Esophagus (tissue), 2 donors: ENCODE measurements around the gene TMCC1. TPM values are rescaled to one million over a fixed set of nuclear protein-coding genes. Genes with fewer than 3 reads are reported as not detected.
A peak's percentile ranks its signal among the peaks of the same experiment; 100 is the strongest.

ENCODE experiments used
- H3K27ac ChIP-seq, 2 donors: one replicate each; pipeline ENCODE4 v1.5.1; 2013; ENCODE audit warnings: low read depth in 2 of 2, mild to moderate bottlenecking in 2 of 2, inconsistent platforms in 1 of 2, low read length in 1 of 2, moderate library complexity in 1 of 2
- H3K27me3 ChIP-seq, 2 donors: one replicate each; pipeline ENCODE4 v1.6.1; 2013; ENCODE audit warnings: low read length in 2 of 2, control low read depth in 1 of 2, mild to moderate bottlenecking in 1 of 2; ENCODE audit not compliant: insufficient read depth in 2 of 2, control insufficient read depth in 1 of 2
- H3K36me3 ChIP-seq, 2 donors: one replicate each; pipeline ENCODE4 v1.6.1; 2013; ENCODE audit warnings: low read length in 1 of 2; ENCODE audit not compliant: control insufficient read depth in 2 of 2, insufficient read depth in 2 of 2
- H3K4me1 ChIP-seq, 2 donors: one replicate each; pipeline ENCODE4 v1.6.1; 2013; ENCODE audit warnings: low read length in 1 of 2; ENCODE audit not compliant: control insufficient read depth in 2 of 2, insufficient read depth in 2 of 2
- H3K4me3 ChIP-seq, 2 donors: one replicate each; pipeline ENCODE4 v1.5.1; 2013; ENCODE audit warnings: low read length in 2 of 2, mild to moderate bottlenecking in 2 of 2, low read depth in 1 of 2, moderate library complexity in 1 of 2
- H3K9me3 ChIP-seq, 2 donors: one replicate each; pipeline ENCODE4 v1.6.1; 2013; ENCODE audit warnings: mild to moderate bottlenecking in 2 of 2, low read depth in 1 of 2, low read length in 1 of 2, moderate library complexity in 1 of 2; ENCODE audit not compliant: control insufficient read depth in 2 of 2, insufficient read depth in 1 of 2
- WGBS, 2 donors: extraction: QIAGEN DNeasy Blood & Tissue Kit; methylation state at CpG; one replicate each; pipeline ENCODE4 v1.1.7; 2013; 5-methylcytosine and 5-hydroxymethylcytosine counted together
- polyA plus RNA-seq, 2 donors: library from polyadenylated mRNA; stranded (reverse); fragments of 200-250 nt; gene quantifications; one replicate each; pipeline ENCODE4 v1.2.3, GENCODE V29; 2013
- donor health status: healthy with polysubstance abuse.
- donor health status: Bipolar disorder and iron deficiency.

The TMCC1 gene
- polyA plus RNA-seq, 2 donors = 8.4 to 9.5 TPM

GRCh38 chr3:129610276-129610675 is 283.2 kb downstream of the TMCC1 start:
- 51 to 57% methylated on average over 10 of the region's 10 CpGs for WGBS, 2 donors
- H3K36me3 ChIP-seq = no peaks in the 10 kb centered on the region
- no peak overlapping the region for H3K4me3 ChIP-seq
- H3K27me3 ChIP-seq = peaks cover 0 to 2% of the 10 kb centered on the region in 2 donors
- no peaks in the 10 kb centered on the region for H3K9me3 ChIP-seq
- H3K27ac ChIP-seq = peak overlapping the region in 1 of 2 donors; percentile 11
- H3K4me1 ChIP-seq = peaks cover 2 to 9% of the 10 kb centered on the region in 2 donors

GRCh38 chr3:129609591-129610182 is 283.8 kb downstream of the TMCC1 start:
- Histone ChIP-seq H3K36me3 (no peaks in the 10 kb centered on the region), H3K9me3 (no peaks in the 10 kb centered on the region), H3K4me1 (peaks cover 2 to 12% of the 10 kb centered on the region in 2 donors), H3K4me3 (no peak overlapping the region), H3K27ac (no peak overlapping the region), H3K27me3 (peaks cover 0 to 2% of the 10 kb centered on the region in 2 donors)
- WGBS, 2 donors = 24 to 28% methylated on average over 3 of the region's 3 CpGs

- Histone ChIP-seq H3K27ac (no peak overlapping the region), H3K36me3 (no peaks in the 10 kb centered on the region)
- WGBS, 2 donors = 76 to 82% methylated on average over 4 of the region's 4 CpGs
Observed at GRCh38 chr3:129608936-129609590, 284.4 kb downstream of the TMCC1 start.

DNA sequence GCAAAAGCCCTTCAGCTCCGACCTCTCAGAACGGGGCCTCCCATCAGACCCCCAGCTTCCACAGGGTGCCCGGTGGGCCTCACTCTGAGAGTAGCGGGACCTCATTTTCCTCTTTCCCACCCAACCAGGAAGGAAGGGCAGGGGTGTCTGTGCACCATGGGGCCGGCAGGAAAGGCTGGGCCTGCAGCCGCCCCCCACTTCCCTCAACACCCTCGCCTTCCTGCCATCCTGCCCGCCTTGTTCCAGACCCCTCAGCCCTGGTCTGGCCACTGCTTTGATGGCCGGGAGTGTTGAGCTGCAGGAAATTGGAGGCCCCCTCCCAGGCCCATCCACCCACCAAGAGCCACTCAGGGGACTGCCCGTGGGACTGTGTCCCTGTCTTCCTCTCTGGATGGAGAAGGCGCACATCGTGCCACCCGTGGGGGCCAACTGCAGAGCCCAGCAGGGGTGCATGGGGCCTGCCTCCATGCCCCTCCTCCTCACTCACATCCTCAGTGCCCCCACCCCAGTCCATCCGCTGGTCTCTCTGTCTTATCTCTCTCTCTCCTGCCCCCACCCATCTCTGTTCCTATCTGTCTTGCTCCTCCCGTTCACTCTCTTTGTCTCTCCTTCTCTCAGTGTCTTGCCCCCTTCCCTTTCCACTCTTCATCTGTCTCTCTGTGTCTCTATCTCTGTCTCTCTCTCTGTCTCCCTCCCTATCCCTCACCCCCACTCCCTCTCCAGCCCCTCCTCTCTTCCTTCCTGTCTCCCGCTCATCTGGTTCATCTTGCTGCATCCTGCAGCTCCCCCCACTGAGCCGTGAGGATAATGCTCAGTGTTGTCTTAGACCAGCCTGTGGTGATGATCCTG is 285.2 kb downstream of the TMCC1 start:
- no peak overlapping the region for H3K4me3 ChIP-seq
- H3K4me1 ChIP-seq = peaks cover 2 to 14% of the 10 kb centered on the region in 2 donors
- WGBS, 2 donors = 57 to 61% methylated on average over 17 of the region's 17 CpGs
- H3K36me3 ChIP-seq = no peaks in the 10 kb centered on the region
- H3K27me3 ChIP-seq = peaks cover 0 to 2% of the 10 kb centered on the region in 2 donors
- H3K27ac ChIP-seq = peak overlapping the region; percentile 16 to 75
- H3K9me3 ChIP-seq = no peaks in the 10 kb centered on the region

More at GRCh38 chr3:129608936-129609590, 284.4 kb downstream of the TMCC1 start:
- no peaks in the 10 kb centered on the region for H3K9me3 ChIP-seq
- peaks cover 2 to 14% of the 10 kb centered on the region in 2 donors for H3K4me1 ChIP-seq
- H3K27me3 ChIP-seq = peaks cover 0 to 2% of the 10 kb centered on the region in 2 donors
- no peak overlapping the region for H3K4me3 ChIP-seq

GRCh38 chr3:129607391-129608068 is 286.0 kb downstream of the TMCC1 start:
- Histone ChIP-seq H3K9me3 (no peaks in the 10 kb centered on the region), H3K36me3 (no peaks in the 10 kb centered on the region), H3K27ac (peak overlapping the region; percentile 74 to 75), H3K4me3 (peak overlapping the region in 1 of 2 donors; percentile 53), H3K27me3 (peaks cover 0 to 2% of the 10 kb centered on the region in 2 donors), H3K4me1 (peaks cover 2 to 16% of the 10 kb centered on the region in 2 donors)
- 50% methylated on average over 18 of the region's 18 CpGs for WGBS, 2 donors

- H3K9me3 ChIP-seq = no peaks in the 10 kb centered on the region
- peaks cover 0 to 2% of the 10 kb centered on the region in 2 donors for H3K27me3 ChIP-seq
- peaks cover 7 to 16% of the 10 kb centered on the region in 2 donors for H3K4me1 ChIP-seq
- no peaks in the 10 kb centered on the region for H3K36me3 ChIP-seq
- H3K27ac ChIP-seq = peak within 1 kb of the TSS; percentile 74 to 75
- 1 to 5% methylated on average over 27 to 96 of the region's 96 CpGs for WGBS, 2 donors
- H3K4me3 ChIP-seq = peak within 1 kb of the TSS; percentile 62 to 68
Observed at GRCh38 chr3:129606636-129607390, 286.7 kb downstream of the TMCC1 start, which contains the start of gene PLXND1. Gene PLXND1, minus strand, starts transcription at chr3:129606676. Its CDS starts 37 bp downstream, at chr3:129606639.

DNA sequence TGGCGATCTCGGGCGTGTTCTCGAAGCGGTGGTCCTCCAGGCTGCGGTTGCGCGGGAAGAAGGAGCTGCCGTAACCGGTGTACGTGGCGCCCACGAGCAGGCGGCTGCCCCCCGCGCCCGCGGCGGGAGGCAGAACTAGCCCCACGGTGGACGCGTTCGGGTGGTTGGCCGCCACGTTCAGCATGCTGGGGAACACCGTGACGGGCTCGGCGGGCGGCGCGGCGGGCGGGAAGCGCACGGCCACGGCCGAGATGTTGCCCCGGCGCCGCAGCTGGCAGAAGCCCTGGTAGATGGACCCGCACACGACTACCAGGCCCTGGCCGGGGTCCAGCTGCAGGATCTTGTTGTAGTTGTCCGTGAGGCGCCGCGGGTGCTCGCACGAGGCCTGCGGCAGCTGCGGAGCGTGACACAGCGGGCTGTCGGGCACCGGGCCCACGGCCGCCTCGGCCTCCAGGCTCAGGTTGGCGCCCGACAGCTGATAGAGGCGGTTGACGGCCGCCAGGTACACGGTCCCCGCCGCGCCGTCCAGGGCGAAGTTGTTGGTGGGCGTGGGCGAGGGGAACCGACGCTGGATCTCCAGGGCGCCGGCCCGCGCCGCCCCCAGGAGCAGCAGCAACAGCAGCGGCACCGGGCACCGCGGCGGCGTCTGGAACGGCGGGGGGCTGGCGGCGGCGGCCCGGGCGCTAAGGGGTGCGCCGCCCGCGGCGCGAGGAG is 287.4 kb downstream of the TMCC1 start:
- H3K4me1 ChIP-seq = peaks cover 7 to 16% of the 10 kb centered on the region in 2 donors
- no peaks in the 10 kb centered on the region for H3K9me3 ChIP-seq
- peaks cover 0 to 2% of the 10 kb centered on the region in 2 donors for H3K27me3 ChIP-seq
- peak overlapping the region; percentile 62 to 68 for H3K4me3 ChIP-seq
- H3K36me3 ChIP-seq = no peaks in the 10 kb centered on the region
- 1% methylated on average over 82 to 98 of the region's 98 CpGs for WGBS, 2 donors
- peak overlapping the region; percentile 63 to 75 for H3K27ac ChIP-seq

GRCh38 chr3:129605203-129605921 is 288.1 kb downstream of the TMCC1 start:
- Histone ChIP-seq H3K27me3 (peaks cover 0 to 2% of the 10 kb centered on the region in 2 donors), H3K4me3 (peak overlapping the region; percentile 62 to 68), H3K27ac (peak overlapping the region; percentile 63 to 75), H3K9me3 (no peaks in the 10 kb centered on the region), H3K36me3 (no peaks in the 10 kb centered on the region), H3K4me1 (peaks cover 7 to 16% of the 10 kb centered on the region in 2 donors)
- WGBS, 2 donors = 1 to 2% methylated on average over 58 to 98 of the region's 98 CpGs
